Measurements from ENCODE around the gene CPPED1.
"Not testable (repeated sequence)": the region's sequence is repeated elsewhere in the genome, so short reads cannot be mapped to it uniquely, and the experiment has no call there.

The CPPED1 gene

GRCh38 chr16:12819126-12820117 lies 15.7 kb upstream of the CPPED1 start:
- Histone ChIP-seq H3K36me3 (ENCODE audit: control insufficient read depth, insufficient read depth, low read length) (no peaks in the 10 kb centered on the region), H3K4me1 (ENCODE audit: control insufficient read depth, insufficient read depth, low read length, poor library complexity, severe bottlenecking) (no peaks in the 10 kb centered on the region), H3K9me3 (ENCODE audit: control insufficient read depth, low read length) (no peaks in the 10 kb centered on the region), H3K4me3 (ENCODE audit: insufficient read depth, low read depth, low read length, poor library complexity, severe bottlenecking) (no peak overlapping the region), H3K27ac (ENCODE audit: insufficient read depth, low read length, poor library complexity, severe bottlenecking) (no peak overlapping the region), H3K27me3 (replicated peaks; ENCODE audit: control insufficient read depth, insufficient read depth, low read length, poor library complexity, severe bottlenecking) (no peaks in the 10 kb centered on the region)
- DNase-seq, result peak; percentile 41 to 61 (median 48)

GRCh38 chr16:12818326-12818725 lies 14.6 kb upstream of the CPPED1 start:
- no peaks in the 10 kb centered on the region for H3K4me1 ChIP-seq (ENCODE audit: control insufficient read depth, insufficient read depth, low read length, poor library complexity, severe bottlenecking)
- no peaks in the 10 kb centered on the region for H3K36me3 ChIP-seq (ENCODE audit: control insufficient read depth, insufficient read depth, low read length)
- H3K27me3 ChIP-seq (replicated peaks; ENCODE audit: control insufficient read depth, insufficient read depth, low read length, poor library complexity, severe bottlenecking), result no peaks in the 10 kb centered on the region
- H3K27ac ChIP-seq (ENCODE audit: insufficient read depth, low read length, poor library complexity, severe bottlenecking), result no peak overlapping the region
- no peak for DNase-seq
- H3K4me3 ChIP-seq (ENCODE audit: insufficient read depth, low read depth, low read length, poor library complexity, severe bottlenecking), result no peak overlapping the region
- no peaks in the 10 kb centered on the region for H3K9me3 ChIP-seq (ENCODE audit: control insufficient read depth, low read length)

- H3K27me3 ChIP-seq (replicated peaks; ENCODE audit: control insufficient read depth, insufficient read depth, low read length, poor library complexity, severe bottlenecking); DNase-seq; H3K4me1 ChIP-seq (ENCODE audit: control insufficient read depth, insufficient read depth, low read length, poor library complexity, severe bottlenecking); H3K4me3 ChIP-seq (ENCODE audit: insufficient read depth, low read depth, low read length, poor library complexity, severe bottlenecking); H3K9me3 ChIP-seq (ENCODE audit: control insufficient read depth, low read length); H3K27ac ChIP-seq (ENCODE audit: insufficient read depth, low read length, poor library complexity, severe bottlenecking); H3K36me3 ChIP-seq (ENCODE audit: control insufficient read depth, insufficient read depth, low read length): not testable (repeated sequence)
These were observed 13.1 kb upstream of the CPPED1 start for GRCh38 chr16:12816791-12817214.

GRCh38 chr16:12815361-12815760 lies 11.7 kb upstream of the CPPED1 start:
- Histone ChIP-seq H3K27me3 (replicated peaks; ENCODE audit: control insufficient read depth, insufficient read depth, low read length, poor library complexity, severe bottlenecking) (no peaks in the 10 kb centered on the region), H3K27ac (ENCODE audit: insufficient read depth, low read length, poor library complexity, severe bottlenecking) (no peak overlapping the region), H3K36me3 (ENCODE audit: control insufficient read depth, insufficient read depth, low read length) (no peaks in the 10 kb centered on the region), H3K4me1 (ENCODE audit: control insufficient read depth, insufficient read depth, low read length, poor library complexity, severe bottlenecking) (no peaks in the 10 kb centered on the region), H3K9me3 (ENCODE audit: control insufficient read depth, low read length) (no peaks in the 10 kb centered on the region), H3K4me3 (ENCODE audit: insufficient read depth, low read depth, low read length, poor library complexity, severe bottlenecking) (no peak overlapping the region)
- no peak for DNase-seq

- H3K4me1 ChIP-seq (ENCODE audit: control insufficient read depth, insufficient read depth, low read length, poor library complexity, severe bottlenecking); H3K4me3 ChIP-seq (ENCODE audit: insufficient read depth, low read depth, low read length, poor library complexity, severe bottlenecking); H3K27me3 ChIP-seq (replicated peaks; ENCODE audit: control insufficient read depth, insufficient read depth, low read length, poor library complexity, severe bottlenecking); H3K9me3 ChIP-seq (ENCODE audit: control insufficient read depth, low read length); H3K27ac ChIP-seq (ENCODE audit: insufficient read depth, low read length, poor library complexity, severe bottlenecking); H3K36me3 ChIP-seq (ENCODE audit: control insufficient read depth, insufficient read depth, low read length); DNase-seq: not testable (repeated sequence)
These were observed 10.0 kb upstream of the CPPED1 start for GRCh38 chr16:12813734-12814133.

GRCh38 chr16:12813321-12813720 lies 9.6 kb upstream of the CPPED1 start:
- not testable (repeated sequence) for H3K36me3 ChIP-seq (ENCODE audit: control insufficient read depth, insufficient read depth, low read length); H3K27ac ChIP-seq (ENCODE audit: insufficient read depth, low read length, poor library complexity, severe bottlenecking); DNase-seq; H3K9me3 ChIP-seq (ENCODE audit: control insufficient read depth, low read length); H3K4me3 ChIP-seq (ENCODE audit: insufficient read depth, low read depth, low read length, poor library complexity, severe bottlenecking); H3K4me1 ChIP-seq (ENCODE audit: control insufficient read depth, insufficient read depth, low read length, poor library complexity, severe bottlenecking); H3K27me3 ChIP-seq (replicated peaks; ENCODE audit: control insufficient read depth, insufficient read depth, low read length, poor library complexity, severe bottlenecking)

GRCh38 chr16:12811441-12812383 lies 8.0 kb upstream of the CPPED1 start:
- Histone ChIP-seq H3K9me3 (ENCODE audit: control insufficient read depth, low read length) (no peaks in the 10 kb centered on the region), H3K4me1 (ENCODE audit: control insufficient read depth, insufficient read depth, low read length, poor library complexity, severe bottlenecking) (no peaks in the 10 kb centered on the region), H3K4me3 (ENCODE audit: insufficient read depth, low read depth, low read length, poor library complexity, severe bottlenecking) (no peak overlapping the region), H3K27ac (ENCODE audit: insufficient read depth, low read length, poor library complexity, severe bottlenecking) (no peak overlapping the region), H3K27me3 (replicated peaks; ENCODE audit: control insufficient read depth, insufficient read depth, low read length, poor library complexity, severe bottlenecking) (no peaks in the 10 kb centered on the region), H3K36me3 (ENCODE audit: control insufficient read depth, insufficient read depth, low read length) (no peaks in the 10 kb centered on the region)
- DNase-seq, result no peak

GRCh38 chr16:12805066-12805465 lies 1.4 kb upstream of the CPPED1 start:
- peaks cover 7% of the 10 kb centered on the region for H3K4me1 ChIP-seq (ENCODE audit: control insufficient read depth, insufficient read depth, low read length, poor library complexity, severe bottlenecking)
- no peaks in the 10 kb centered on the region for H3K27me3 ChIP-seq (replicated peaks; ENCODE audit: control insufficient read depth, insufficient read depth, low read length, poor library complexity, severe bottlenecking)
- no peak for DNase-seq
- H3K9me3 ChIP-seq (ENCODE audit: control insufficient read depth, low read length), result no peaks in the 10 kb centered on the region
- H3K36me3 ChIP-seq (ENCODE audit: control insufficient read depth, insufficient read depth, low read length), result no peaks in the 10 kb centered on the region
- H3K4me3 ChIP-seq (ENCODE audit: insufficient read depth, low read depth, low read length, poor library complexity, severe bottlenecking), result no peak overlapping the region
- no peak overlapping the region for H3K27ac ChIP-seq (ENCODE audit: insufficient read depth, low read length, poor library complexity, severe bottlenecking)

- no peak overlapping the region for H3K27ac ChIP-seq (ENCODE audit: insufficient read depth, low read length, poor library complexity, severe bottlenecking)
- peaks cover 7% of the 10 kb centered on the region for H3K4me1 ChIP-seq (ENCODE audit: control insufficient read depth, insufficient read depth, low read length, poor library complexity, severe bottlenecking)
- peak overlapping the region; percentile 81 for H3K4me3 ChIP-seq (ENCODE audit: insufficient read depth, low read depth, low read length, poor library complexity, severe bottlenecking)
- H3K9me3 ChIP-seq (ENCODE audit: control insufficient read depth, low read length), result no peaks in the 10 kb centered on the region
- no peaks in the 10 kb centered on the region for H3K36me3 ChIP-seq (ENCODE audit: control insufficient read depth, insufficient read depth, low read length)
- no peak for DNase-seq
- no peaks in the 10 kb centered on the region for H3K27me3 ChIP-seq (replicated peaks; ENCODE audit: control insufficient read depth, insufficient read depth, low read length, poor library complexity, severe bottlenecking)
These were observed 708 bp upstream of the CPPED1 start for GRCh38 chr16:12804395-12804794.

All from effector memory CD4-positive, alpha-beta T cell (primary cell).